Coronary artery (tissue), 2 donors: ENCODE data around the gene SPAG4.

ENCODE experiments used
- DNase-seq: peaks from one replicate; pipeline ENCODE4 v3.0.0-alpha.2; 2017; ENCODE audit warnings: low spot score
- H3K27ac ChIP-seq, 2 donors: fragments of 200-600 bp; sonication (generic); one replicate each; pipeline ENCODE4 v1.5.1; 2016 to 2019
- H3K4me3 ChIP-seq: fragments of 200-600 bp; sonication (generic); 2 replicates; pipeline ENCODE4 v1.5.1; 2016; ENCODE audit warnings: mild to moderate bottlenecking, moderate library complexity
- TF ChIP-seq, protein P1 (sequence below): fragments of 200-600 bp; sonication (generic); IDR thresholded peaks from one replicate; pipeline ENCODE4 v1.5.1; 2019; ENCODE audit warnings: antibody characterized with exemption

SPAG4 gene

DNA sequence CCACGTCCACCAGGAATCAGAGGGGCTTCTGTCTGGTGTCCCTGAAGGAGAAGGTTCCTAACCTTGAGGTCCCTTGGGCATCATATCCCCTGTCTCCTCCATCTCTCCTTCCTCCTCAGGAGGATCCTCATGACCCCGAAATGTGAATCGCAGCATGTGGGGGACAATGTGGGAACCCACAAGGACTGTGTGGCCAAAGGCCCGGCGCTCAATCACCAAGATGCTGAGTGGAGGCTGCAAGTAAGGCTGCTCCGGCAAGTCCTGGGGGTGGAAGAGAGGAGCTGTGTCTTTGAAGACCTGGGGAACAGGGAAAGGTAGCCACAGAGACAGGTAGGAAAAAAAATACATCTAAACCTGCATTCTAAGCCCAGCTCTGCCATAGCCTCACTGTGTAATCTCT is 36.4 kb upstream of the SPAG4 start:
- TF ChIP-seq, protein P1, sequence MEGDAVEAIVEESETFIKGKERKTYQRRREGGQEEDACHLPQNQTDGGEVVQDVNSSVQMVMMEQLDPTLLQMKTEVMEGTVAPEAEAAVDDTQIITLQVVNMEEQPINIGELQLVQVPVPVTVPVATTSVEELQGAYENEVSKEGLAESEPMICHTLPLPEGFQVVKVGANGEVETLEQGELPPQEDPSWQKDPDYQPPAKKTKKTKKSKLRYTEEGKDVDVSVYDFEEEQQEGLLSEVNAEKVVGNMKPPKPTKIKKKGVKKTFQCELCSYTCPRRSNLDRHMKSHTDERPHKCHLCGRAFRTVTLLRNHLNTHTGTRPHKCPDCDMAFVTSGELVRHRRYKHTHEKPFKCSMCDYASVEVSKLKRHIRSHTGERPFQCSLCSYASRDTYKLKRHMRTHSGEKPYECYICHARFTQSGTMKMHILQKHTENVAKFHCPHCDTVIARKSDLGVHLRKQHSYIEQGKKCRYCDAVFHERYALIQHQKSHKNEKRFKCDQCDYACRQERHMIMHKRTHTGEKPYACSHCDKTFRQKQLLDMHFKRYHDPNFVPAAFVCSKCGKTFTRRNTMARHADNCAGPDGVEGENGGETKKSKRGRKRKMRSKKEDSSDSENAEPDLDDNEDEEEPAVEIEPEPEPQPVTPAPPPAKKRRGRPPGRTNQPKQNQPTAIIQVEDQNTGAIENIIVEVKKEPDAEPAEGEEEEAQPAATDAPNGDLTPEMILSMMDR: no peak
- Histone ChIP-seq H3K27ac (no peak overlapping the region), H3K4me3 (no peak overlapping the region)
- DNase-seq: no peak

DNA sequence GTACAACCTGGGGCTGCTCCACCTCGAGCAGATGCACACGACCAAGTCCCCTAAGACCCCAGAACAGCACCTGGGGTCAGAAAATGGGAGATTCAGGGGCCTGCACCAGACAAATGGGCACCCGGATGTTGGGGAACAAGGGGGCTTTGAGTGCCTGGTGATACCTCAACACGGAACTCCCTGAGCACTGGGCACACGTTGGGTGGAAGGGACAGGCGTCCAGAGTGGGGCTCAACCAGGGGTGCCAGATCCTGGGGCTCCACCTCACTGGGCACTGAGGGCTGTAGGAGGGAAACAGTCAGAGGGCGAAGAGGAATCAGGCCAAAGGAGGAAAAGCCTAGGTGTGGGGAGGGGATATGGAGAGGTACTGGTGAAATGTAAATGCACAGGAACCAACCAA is 33.5 kb upstream of the SPAG4 start:
- DNase-seq: no peak
- Histone ChIP-seq H3K27ac (no peak overlapping the region), H3K4me3 (no peak overlapping the region)
- TF ChIP-seq, protein P1: no peak

DNA sequence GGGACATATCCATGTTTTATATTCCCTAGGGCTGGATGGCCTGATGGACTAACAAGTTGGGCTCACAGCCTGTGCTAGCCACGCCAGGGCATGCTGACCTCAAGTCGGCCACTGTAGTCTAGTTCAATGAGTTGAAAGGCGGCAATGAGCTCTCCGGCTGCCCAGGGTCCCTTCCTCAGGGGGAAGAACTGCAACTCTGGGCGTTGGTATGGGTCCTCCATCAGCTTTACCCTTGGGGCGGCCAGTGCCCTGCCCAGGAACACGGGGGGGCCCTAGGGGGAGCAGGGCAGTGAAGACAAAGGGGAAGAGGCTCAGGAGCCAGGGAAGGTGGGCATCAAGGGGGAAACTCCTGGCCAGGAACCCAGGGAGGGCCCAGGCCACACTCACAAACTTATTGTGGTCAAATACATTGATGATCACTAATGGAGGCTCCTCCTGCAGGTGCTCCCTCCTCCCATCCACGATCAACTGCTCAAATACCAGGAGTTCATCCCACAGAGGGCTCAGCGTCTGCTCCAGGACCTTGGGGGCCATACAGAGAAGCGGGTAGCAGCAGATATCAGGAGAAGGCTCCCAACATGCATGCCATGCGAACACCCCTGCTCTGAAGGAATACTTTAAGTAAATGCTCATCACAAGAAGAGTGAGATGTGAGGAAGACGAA is 32.8 kb upstream of the SPAG4 start:
- DNase-seq: no peak
- Histone ChIP-seq H3K4me3 (no peak overlapping the region), H3K27ac (no peak overlapping the region)
- TF ChIP-seq, protein P1: no peak

DNA sequence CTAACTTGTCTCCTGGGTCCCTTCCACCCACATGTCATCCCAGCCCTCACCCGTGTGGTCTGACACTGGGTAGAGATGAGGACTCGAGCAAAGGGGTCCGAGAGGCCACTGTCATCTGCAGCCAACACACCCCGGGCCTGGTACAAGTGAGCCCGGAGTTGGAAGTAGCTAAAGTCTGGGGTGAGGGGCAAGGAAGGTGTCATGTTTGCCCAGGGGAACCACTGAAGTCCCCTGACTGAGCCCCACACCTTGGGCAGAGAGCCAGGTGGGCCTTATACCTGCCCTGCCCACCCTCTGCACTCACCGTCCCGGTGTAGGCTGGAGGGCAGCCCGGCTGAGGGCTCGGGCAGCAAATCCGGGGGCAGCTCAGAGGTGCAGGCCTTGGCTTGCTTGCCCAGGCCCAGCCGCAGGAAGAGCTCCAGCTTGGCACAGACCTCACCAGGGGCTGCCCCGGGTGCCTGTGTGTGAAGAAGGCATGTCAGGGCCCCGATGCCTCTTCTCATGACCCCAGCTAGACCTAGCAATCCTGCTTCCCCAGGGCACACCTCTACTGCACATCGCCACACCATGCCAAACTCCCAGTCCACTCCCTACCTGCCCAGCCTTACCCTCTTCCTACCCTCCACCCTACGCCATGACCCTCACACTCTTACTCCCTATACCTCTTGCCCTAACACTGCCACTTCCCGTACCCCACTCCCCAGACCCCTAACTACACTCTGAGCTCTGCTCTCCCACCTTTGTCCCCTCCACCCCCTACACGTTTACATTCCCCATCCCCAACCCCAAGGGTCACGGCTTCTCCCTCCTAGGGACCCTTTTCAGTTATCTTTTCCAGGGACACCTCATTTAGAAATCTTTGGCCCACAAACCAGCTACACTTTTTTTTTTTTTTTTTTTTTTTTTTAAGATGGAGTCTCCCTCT is 31.7 kb upstream of the SPAG4 start:
- DNase-seq: no peak
- Histone ChIP-seq H3K27ac (no peak overlapping the region), H3K4me3 (no peak overlapping the region)
- TF ChIP-seq, protein P1: no peak

DNA sequence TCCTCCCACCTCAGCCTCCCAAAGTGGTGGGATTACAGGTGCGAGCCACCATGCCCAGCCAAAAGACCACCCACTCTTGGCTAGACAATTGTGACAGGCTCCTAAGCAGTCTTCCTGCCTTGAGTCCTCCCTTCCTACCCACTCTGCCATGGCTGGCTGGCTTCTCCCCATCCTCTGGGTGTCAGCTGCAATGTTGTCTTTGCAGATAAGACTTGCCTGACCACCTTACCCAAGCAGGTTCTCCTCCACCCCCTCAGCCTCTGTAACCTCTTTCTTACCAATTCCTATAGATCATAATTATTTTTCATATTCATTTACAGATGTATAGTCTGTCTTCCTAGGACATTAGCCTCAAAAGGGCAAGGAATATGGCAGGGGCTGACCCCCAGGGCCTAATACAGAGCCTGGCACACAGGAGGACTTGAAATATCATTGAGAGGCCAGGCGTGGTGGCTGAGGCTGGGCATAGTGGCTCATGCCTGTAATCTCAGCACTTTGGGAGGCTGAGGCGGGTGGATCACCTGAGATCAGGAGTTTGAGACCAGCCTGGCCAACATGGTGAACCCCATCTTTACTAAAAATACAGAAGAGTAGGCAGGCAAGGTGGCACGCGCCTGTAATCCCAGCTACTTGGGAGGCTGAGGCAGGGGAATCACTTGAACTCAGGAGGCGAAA is 28.7 kb upstream of the SPAG4 start:
- no peak overlapping the region for H3K27ac ChIP-seq
- peak; percentile 38 for DNase-seq

DNA sequence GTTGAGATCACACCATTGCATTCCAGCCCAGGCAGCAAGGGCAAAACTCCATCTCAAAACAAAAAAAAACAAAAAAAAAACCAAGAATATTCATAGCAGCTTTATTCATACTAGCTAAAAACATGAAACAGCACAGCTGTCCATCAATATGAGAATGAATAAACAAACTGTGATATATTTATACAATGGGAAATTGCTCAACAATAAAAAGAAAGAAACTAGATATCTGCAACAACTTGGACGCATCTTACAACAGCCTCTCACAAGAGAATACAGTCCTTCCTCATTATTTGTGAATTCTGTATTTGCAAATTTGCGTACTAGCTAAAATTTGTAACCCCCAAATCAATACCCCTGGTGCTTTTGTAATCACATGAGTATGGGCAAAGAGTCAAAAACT is 28.2 kb upstream of the SPAG4 start:
- no peak for DNase-seq
- Histone ChIP-seq H3K27ac (no peak overlapping the region), H3K4me3 (no peak overlapping the region)
- TF ChIP-seq, protein P1: no peak

More for the DNA sequence above, 28.7 kb upstream of the SPAG4 start:
- H3K4me3 ChIP-seq: no peak overlapping the region
- TF ChIP-seq, protein P1: no peak
